HG03196 (cell line): ENCODE measurements around the gene RGP1.

Source experiments
- ATAC-seq: cut with Tn5 transposase; IDR thresholded peaks from one replicate; pipeline ENCODE4 v1.9.1; 2021; ENCODE audit not compliant: unreplicated experiment

RGP1 gene

GRCh38 chr9:35767458-35767857, 18.4 kb downstream of the RGP1 start:
- no peak for ATAC-seq

DNA sequence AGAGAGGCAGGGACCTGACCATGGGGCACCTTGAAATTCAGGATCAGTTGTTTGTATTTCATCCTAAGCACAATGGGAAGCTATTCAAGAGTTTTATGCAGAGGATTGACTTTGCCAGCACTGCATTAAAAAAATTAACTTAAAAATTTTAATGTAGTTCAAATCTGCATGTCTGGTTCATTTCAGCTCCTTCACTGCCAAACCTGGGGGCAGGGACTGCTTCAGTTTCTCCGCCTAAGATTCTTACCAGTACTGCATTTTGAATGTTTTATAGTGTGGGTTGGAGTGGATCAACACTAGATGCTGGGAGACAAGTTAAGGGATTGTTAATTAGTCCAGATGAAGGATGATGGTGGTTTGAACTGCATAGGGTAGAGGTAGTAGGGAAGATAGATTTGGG, 20.7 kb downstream of the RGP1 start:
- ATAC-seq, result no peak

- ATAC-seq, result no peak
Measured at GRCh38 chr9:35771075-35771433, 22.0 kb downstream of the RGP1 start.

- ATAC-seq, result no peak
Measured at GRCh38 chr9:35771534-35771933, 22.4 kb downstream of the RGP1 start.

GRCh38 chr9:35771943-35772342, 22.9 kb downstream of the RGP1 start:
- no peak for ATAC-seq

- no peak for ATAC-seq
Measured at GRCh38 chr9:35774907-35775635, 26.0 kb downstream of the RGP1 start.

GRCh38 chr9:35776018-35776417, 26.9 kb downstream of the RGP1 start:
- no peak for ATAC-seq

- ATAC-seq, result no peak
Measured at GRCh38 chr9:35778496-35778895, 29.4 kb downstream of the RGP1 start.

DNA sequence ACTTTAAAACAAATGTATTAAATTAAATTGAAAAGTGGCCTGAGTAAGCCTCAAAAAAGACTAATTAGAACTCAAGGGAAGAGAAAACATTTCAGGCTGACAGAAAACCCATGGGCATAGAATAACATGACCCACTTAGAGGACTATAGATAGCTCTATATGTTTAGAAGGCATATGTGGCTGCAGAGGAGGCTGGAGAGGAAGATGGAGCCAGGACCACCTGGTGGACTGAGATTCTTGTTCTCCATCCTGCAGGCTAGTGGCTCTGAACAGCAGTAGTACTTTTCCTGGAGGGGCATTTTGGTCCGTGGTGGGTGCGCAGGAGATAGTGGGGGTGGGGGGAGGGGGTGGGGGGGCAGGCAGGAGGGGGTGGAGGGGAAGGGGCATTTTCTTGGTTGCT, 32.0 kb downstream of the RGP1 start:
- no peak for ATAC-seq

- no peak for ATAC-seq
Measured at GRCh38 chr9:35783418-35783817, 34.3 kb downstream of the RGP1 start.

- no peak for ATAC-seq
Measured at GRCh38 chr9:35789541-35789940, 40.5 kb downstream of the RGP1 start.

DNA sequence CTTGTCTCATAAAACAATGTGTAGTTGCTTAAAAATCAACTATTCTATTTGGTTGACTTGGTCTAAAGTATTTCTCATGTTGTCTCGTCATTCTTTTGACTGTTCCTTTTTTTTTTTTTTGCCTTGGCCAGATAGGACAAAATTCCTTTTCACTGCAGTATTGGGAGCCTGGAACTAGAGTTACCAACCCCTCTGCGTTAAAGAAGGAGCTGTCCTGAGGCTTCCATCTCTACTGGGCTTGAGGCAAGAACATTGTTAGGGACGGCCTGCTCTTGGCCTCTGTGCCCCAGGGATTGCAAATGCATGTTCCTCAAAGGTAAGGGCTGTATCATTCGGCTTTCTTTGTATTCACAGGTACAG, 40.9 kb downstream of the RGP1 start:
- no peak for ATAC-seq

DNA sequence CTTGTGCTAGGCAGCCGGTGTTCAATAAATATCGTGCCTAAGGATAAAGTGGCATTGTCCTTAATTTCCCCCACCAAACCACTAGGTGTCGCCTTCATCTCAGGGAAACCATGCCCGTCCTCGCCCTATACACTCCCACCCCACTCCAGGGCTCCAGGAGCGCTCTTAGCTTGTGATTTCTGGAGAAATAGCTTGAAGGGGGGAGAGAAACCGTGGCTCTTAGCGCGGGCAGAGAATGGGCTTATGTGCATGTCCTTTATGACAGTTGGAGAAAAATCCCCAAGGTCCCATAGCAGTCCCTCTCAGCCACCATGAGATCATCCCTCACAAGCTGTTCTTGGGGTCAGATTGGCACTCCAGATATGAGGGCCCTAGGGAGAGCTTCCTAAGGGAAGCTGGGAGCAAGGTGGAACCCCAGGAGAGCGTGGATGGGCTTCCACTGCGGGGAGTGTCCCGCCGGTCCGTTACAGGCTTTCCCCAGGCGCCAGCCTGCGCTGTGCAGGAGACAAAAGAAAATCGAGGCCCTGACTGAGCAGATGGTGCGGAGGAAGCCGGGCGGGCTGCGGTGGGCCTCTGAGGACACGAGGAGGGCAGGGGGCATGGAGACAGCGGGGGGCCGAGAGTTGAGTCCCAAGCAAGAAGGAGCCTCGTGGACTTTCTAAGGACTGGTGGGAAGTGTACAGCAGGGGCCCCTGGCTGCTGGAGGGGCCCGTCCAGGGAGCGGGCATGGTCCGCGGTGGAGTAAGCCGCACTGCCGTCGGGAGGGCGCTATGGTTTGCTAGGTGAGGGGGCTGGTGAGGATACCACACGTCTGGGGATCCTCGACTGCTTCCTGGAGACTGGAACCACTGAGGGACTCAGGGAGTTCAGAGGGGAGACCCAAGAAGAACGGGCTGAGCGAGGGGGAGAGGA, 41.6 kb downstream of the RGP1 start:
- ATAC-seq, result no peak

DNA sequence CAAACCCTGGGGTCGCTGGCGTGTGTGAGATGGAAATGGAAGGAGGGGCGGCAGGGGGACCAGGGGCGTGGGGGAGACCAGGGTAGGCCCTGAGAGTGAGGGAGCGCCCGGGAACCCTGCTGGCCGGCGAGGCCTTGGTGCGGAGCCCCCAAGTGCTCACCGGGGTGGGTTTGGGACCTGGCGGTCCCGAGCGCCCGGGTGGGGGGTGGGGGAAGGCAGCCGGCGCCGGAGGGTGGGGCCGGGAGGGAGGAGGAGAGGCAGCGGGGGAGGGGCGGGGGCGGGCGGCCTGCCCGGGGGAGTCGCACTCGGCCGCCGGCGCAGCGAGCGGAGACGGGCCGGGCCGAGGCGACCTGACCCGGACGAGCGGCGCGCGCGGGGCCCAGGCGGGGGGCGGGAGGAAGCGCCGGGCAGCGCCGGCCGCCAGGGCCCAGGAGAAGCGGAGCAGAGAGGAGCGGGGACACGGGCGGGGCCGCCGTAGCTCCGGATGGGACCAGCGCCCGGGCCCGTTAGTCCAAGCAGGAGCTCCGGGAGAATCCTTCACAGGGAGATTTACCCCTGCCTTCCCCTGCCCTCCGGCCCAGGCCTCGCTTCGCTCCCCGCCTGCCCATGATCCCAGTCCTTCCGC, 42.3 kb downstream of the RGP1 start, which contains the start of gene NPR2:
Gene NPR2 (plus strand): TSS at position 295 of the 625 bp plus-strand sequence. CDS start 818 bp downstream, outside the sequence.
- ATAC-seq, result no peak

DNA sequence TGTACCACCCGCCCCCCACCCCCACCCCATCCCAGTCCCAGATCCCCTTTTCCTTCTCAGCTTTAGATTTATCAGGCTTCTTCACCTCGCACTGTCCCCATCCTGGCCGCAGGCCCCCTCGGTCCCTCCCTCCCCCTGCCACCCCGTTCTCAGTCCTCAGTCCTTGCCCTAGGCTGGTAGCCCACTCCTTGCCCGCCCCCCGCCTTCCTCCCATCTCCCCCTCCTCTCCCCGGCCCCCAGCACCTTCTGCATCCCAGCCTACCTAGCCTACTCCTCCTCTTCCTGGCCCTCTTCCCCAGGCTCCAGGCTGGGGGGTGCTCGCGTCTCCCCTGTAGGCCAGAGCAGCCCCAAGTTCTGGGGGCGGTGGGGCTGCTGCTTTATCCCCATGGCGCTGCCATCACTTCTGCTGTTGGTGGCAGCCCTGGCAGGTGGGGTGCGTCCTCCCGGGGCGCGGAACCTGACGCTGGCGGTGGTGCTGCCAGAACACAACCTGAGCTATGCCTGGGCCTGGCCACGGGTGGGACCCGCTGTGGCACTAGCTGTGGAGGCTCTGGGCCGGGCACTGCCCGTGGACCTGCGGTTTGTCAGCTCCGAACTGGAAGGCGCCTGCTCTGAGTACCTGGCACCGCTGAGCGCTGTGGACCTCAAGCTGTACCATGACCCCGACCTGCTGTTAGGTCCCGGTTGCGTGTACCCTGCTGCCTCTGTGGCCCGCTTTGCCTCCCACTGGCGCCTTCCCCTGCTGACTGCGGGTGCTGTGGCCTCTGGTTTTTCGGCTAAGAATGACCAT, 43.1 kb downstream of the RGP1 start:
- ATAC-seq, result no peak

DNA sequence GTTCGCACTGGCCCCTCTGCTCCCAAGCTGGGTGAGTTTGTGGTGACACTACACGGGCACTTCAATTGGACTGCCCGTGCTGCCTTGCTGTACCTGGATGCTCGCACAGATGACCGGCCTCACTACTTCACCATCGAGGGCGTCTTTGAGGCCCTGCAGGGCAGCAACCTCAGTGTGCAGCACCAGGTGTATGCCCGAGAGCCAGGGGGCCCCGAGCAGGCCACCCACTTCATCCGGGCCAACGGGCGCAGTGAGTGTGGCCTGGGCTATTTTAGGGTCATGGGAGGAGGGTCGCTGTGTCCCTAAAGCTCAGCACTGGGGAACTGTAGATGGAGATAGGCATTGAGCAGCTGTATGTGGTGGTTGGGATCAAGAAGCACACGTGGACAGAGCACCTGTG, 43.7 kb downstream of the RGP1 start:
- ATAC-seq, result no peak

GRCh38 chr9:35793461-35793860, 44.4 kb downstream of the RGP1 start:
- ATAC-seq, result no peak

DNA sequence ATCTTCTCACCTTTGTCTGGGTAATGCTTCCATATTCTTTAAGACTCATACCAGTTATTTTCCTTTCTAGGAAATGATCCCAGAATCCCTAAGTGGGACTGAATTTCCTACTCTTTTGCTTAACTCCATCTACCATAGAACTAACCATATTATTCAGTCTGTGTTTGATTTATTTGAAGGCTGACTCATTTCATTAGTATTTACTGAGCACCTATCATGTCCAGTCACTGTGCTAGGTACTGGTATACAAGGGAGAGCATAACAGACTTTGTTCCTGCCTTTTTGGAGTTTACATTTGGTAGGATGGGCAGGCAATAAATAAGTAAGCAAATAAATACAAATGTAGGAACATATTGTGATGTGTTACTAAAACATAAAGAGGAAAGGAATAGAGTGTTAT, 46.6 kb downstream of the RGP1 start:
- ATAC-seq, result no peak

DNA sequence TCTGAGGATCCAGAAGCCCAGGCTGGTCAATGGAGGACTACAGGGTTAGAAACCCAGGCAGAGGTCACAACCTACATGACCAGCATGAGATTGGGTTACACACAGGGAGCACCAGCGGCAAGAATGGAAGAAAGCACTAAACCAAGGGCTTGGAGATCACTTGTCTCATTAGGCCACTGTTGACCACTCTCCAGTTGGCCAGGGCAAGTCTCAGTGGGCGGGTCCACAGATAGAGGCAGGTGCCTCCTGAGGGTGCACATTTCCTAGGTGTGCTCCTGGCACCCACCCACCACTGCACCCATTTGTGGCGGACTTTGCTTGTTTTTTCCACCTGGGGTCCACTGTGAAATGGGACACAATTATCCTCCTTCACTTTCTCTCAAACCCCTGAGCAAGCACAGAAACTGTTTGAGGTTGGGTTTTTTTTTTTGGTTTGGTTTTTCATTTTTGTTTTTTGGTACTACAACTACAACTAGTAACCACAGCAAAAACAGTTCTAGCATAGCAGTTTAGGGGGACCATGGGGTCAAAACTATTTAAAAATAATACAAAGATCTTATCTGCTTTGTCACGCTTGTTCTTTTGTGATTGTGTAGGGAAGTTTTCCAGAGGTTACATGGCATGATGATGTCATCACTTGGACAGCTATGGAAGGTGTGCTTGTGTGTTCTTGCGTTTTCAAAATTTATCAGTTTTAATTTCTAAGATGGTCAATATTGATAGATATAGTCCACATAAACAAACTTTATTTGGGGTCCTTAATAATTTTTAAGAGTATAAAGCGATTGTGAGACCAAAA, 48.4 kb downstream of the RGP1 start:
- no peak for ATAC-seq

DNA sequence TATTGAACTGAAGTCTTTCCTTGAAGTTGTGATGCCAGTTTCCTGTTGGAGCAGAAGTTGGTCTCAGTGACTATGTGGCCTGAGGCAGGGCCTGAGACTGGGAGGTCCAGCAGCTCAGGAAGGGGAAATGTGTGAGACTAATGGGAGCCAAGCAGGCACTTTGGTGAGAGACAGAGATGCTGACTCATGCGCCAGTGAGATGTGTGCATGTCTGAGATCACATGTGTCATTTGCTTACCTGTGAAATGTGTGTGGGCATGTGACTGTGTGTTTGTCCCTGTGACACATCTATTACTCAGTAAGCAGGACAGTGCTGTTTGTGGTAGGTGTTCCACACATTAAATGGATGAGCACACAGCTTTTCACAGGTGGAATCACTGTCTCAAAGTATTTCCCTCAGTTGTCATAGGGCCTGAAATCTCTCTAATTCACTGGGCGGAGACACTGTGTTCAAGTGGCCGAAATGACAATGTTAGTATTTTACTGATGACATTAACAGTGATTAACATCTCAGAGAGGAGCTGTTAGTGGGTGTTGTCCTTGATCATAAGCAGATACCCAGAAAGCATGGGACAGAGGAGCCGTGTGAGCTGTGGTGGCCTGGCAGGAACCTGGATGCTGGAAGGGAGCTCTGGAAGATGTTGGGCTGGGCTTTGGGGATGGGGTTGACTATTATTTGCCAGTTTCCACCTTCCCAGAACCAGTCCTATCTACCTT, 49.7 kb downstream of the RGP1 start:
- no peak for ATAC-seq
